ENCODE data around the gene DYRK1A. TPM values are rescaled to one million over a fixed set of nuclear protein-coding genes. Genes with fewer than 3 reads are reported as not detected.

DYRK1A gene
- polyA plus RNA-seq, 1 donor (not counting 4 experiments of a cell fraction or from before 2014, with no cell fraction given), result 25.3 TPM

GRCh38 chr21:37373539-37373938, 7.0 kb downstream of the DYRK1A start:
- H3K4me2 ChIP-seq (ENCODE audit: control insufficient read depth, extremely low read depth, insufficient read depth, low read depth, low read length), result no peak overlapping the region
- no peak overlapping the region for H3K4me3 ChIP-seq (ENCODE audit: control insufficient read depth in 2 of 3, extremely low read depth in 1 of 3, insufficient read depth in 2 of 3, low read depth in 1 of 3, low read length in 3 of 3)
- peaks cover 98% of the 10 kb centered on the region for H3K79me2 ChIP-seq (ENCODE audit: control insufficient read depth, insufficient read depth, low read length)
- H3K27me3 ChIP-seq (ENCODE audit: control insufficient read depth, extremely low read depth, insufficient read depth, low read length), result no peaks in the 10 kb centered on the region
- peaks cover 6% of the 10 kb centered on the region for H3K9me1 ChIP-seq (ENCODE audit: control insufficient read depth, extremely low read depth, insufficient read depth, low read length)
- H3K9ac ChIP-seq (ENCODE audit: control insufficient read depth, extremely low read depth, insufficient read depth, low read length), result no peak overlapping the region
- DNase-seq (ENCODE audit: low read depth, low spot score) (no peak), FAIRE-seq (no peak)
- no peak overlapping the region for H3K27ac ChIP-seq (ENCODE audit: control insufficient read depth, insufficient read depth, low read length)
- H2AFZ ChIP-seq (ENCODE audit: control insufficient read depth, low read length), result no peak overlapping the region
- H3K9me3 ChIP-seq (ENCODE audit: control insufficient read depth, low read depth, low read length), result no peaks in the 10 kb centered on the region
- H3K36me3 ChIP-seq (ENCODE audit: control insufficient read depth in 2 of 2, extremely low read depth in 1 of 2, insufficient read depth in 2 of 2, low read length in 2 of 2), result no peaks in the 10 kb centered on the region
- H3K4me1 ChIP-seq (ENCODE audit: control insufficient read depth, extremely low read depth, insufficient read depth, low read length), result peaks cover 60% of the 10 kb centered on the region
- dilution Hi-C loops (cut with MboI; ENCODE audit: extremely low pct_ligation_motif_present, low sequenced_read_pairs), result no loop called here
- peaks cover 12% of the 10 kb centered on the region for H4K20me1 ChIP-seq (ENCODE audit: control insufficient read depth, extremely low read depth, insufficient read depth, low read length)
- no peak for TF ChIP-seq CTCF (optimal IDR thresholded peaks at IDR 0.05 in 1 of 3, IDR thresholded peaks at IDR 0.05 in 1 of 3, conservative IDR thresholded peaks at IDR 0.05 in 1 of 3; ENCODE audit: extremely low read depth in 1 of 3, insufficient read depth in 2 of 3, low read length in 3 of 3)
- no peak for TF ChIP-seq EZH2 (IDR thresholded peaks at IDR 0.05; ENCODE audit: low read length)

GRCh38 chr21:37374027-37374426, 7.5 kb downstream of the DYRK1A start:
- TF ChIP-seq EZH2 (IDR thresholded peaks at IDR 0.05; ENCODE audit: low read length) (no peak), CTCF (optimal IDR thresholded peaks at IDR 0.05 in 1 of 3, IDR thresholded peaks at IDR 0.05 in 1 of 3, conservative IDR thresholded peaks at IDR 0.05 in 1 of 3; ENCODE audit: extremely low read depth in 1 of 3, insufficient read depth in 2 of 3, low read length in 3 of 3) (no peak)
- Histone ChIP-seq H3K27me3 (ENCODE audit: control insufficient read depth, extremely low read depth, insufficient read depth, low read length) (no peaks in the 10 kb centered on the region), H3K9me1 (ENCODE audit: control insufficient read depth, extremely low read depth, insufficient read depth, low read length) (peaks cover 6% of the 10 kb centered on the region), H3K4me1 (ENCODE audit: control insufficient read depth, extremely low read depth, insufficient read depth, low read length) (peaks cover 60% of the 10 kb centered on the region), H3K9me3 (ENCODE audit: control insufficient read depth, low read depth, low read length) (no peaks in the 10 kb centered on the region), H3K4me3 (ENCODE audit: control insufficient read depth in 2 of 3, extremely low read depth in 1 of 3, insufficient read depth in 2 of 3, low read depth in 1 of 3, low read length in 3 of 3) (no peak overlapping the region), H3K36me3 (ENCODE audit: control insufficient read depth in 2 of 2, extremely low read depth in 1 of 2, insufficient read depth in 2 of 2, low read length in 2 of 2) (no peaks in the 10 kb centered on the region), H4K20me1 (ENCODE audit: control insufficient read depth, extremely low read depth, insufficient read depth, low read length) (peaks cover 15% of the 10 kb centered on the region), H3K9ac (ENCODE audit: control insufficient read depth, extremely low read depth, insufficient read depth, low read length) (no peak overlapping the region), H2AFZ (ENCODE audit: control insufficient read depth, low read length) (no peak overlapping the region), H3K4me2 (ENCODE audit: control insufficient read depth, extremely low read depth, insufficient read depth, low read depth, low read length) (peak overlapping the region; percentile 59), H3K79me2 (ENCODE audit: control insufficient read depth, insufficient read depth, low read length) (peaks cover 98% of the 10 kb centered on the region), H3K27ac (ENCODE audit: control insufficient read depth, insufficient read depth, low read length) (no peak overlapping the region)
- dilution Hi-C loops (cut with MboI; ENCODE audit: extremely low pct_ligation_motif_present, low sequenced_read_pairs), result no loop called here
- no peak for FAIRE-seq
- no peak for DNase-seq (ENCODE audit: low read depth, low spot score)
